Islet of Langerhans (tissue), 1 donor: ENCODE data around the gene MATR3.

ENCODE experiments used
- FAIRE-seq: peaks from one replicate; lab custom pipeline; 2011; peaks lifted over from hg19 to GRCh38; lab: Jason Lieb, UNC

The MATR3 gene

GRCh38 chr5:139272471-139273321 is 20.8 kb upstream of the MATR3 start:
- no peak for FAIRE-seq

DNA sequence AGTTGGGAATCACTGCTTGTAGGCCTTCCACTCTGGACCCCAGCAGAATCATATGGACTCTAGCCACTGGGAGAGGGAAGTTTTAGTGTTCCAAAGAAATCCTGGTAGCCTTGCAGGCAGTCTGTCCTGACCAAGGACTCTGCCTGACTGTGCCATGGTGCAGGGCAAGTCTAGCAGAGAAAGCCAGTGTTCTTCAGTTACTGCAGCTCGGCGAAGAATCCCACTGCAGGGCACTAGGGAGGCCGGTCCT is 20.3 kb upstream of the MATR3 start:
- FAIRE-seq = no peak

GRCh38 chr5:139273572-139274289 is 19.8 kb upstream of the MATR3 start:
- FAIRE-seq = no peak

- no peak for FAIRE-seq
Measured at GRCh38 chr5:139275536-139275935, 18.0 kb upstream of the MATR3 start.

GRCh38 chr5:139275956-139276355 is 17.6 kb upstream of the MATR3 start:
- no peak for FAIRE-seq

GRCh38 chr5:139276426-139276825 is 17.1 kb upstream of the MATR3 start:
- FAIRE-seq = no peak

DNA sequence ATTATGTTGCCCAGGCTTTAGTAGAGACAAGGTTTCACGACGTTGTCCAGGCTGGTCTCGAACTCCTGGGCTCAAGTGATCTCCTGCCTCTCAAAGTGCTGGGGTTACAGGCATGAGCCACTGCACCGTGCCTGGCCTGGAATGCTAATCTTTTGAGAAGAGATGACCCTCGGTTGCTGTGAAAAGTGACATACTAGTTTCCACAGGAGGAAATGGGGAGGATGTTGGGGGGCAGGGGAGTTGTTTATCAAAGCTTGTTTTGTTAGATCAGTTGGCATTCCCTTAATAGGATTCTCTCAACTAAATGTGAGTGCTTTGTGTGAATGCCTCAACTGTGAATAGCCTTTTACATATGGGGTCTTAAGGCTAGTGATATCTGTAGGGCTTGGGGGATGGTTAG is 16.4 kb upstream of the MATR3 start:
- no peak for FAIRE-seq

- no peak for FAIRE-seq
Measured at GRCh38 chr5:139278540-139279274, 14.8 kb upstream of the MATR3 start.

DNA sequence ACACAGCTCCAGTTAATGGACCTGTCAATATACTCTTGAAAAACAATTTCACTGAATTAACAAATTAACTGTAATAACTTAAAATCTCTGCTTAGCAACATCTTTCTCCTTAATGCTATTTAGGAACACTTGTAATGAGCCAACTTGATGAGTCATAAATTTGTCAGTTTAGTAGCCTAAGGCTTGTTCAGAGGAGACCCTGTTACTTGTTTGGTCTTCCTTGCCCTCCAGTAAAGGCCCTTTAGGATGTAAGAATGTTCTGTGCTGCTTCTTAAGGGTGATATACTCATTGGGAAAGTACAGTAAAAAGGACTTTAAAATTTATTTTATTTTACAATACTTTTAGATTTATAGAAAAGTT is 11.4 kb upstream of the MATR3 start:
- no peak for FAIRE-seq

DNA sequence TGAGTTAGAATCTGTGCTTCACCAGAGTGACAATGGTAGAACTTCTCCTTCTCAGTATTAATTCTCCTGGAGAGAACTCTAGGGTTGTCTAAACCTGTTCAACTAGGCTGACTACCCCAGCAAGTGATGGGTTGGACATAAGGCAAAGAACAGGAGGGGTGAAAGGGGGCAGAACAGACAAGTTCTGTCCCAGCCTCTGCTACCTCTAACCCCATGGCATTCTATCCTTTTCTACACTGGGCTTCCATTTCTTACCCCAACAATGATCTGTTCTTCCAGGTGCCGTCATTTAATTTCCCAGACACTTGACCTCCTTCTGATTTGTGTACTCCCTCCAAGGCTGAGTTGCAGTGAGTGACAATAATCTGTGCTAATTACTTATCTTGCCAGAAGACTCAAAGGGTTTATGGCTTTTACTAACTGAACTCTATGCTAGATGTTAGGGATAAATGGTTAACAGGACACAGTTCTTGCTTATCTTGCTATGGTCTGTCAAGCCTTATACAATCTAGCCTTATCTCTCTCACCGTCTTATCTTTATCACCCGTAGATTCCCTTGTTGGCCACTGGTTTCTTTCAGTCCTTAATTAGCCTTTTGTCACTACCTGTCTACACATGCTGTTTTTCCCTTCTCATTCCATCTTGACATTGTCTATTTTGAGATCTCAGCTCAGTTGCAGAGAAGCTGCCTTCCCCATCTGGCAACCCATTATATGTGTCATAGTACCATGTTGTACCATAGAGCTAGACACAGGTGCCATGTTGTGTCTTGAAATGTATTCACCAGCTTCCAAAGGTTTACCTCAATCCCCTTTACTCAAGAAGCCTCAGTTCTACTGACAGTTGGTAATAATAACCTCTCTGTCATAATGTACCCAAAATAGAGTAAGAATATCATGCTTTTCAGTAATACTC is 10.0 kb upstream of the MATR3 start:
- no peak for FAIRE-seq

- FAIRE-seq = no peak
Measured at GRCh38 chr5:139284295-139284694, 9.2 kb upstream of the MATR3 start.

- FAIRE-seq = no peak
Measured at GRCh38 chr5:139285651-139286392, 7.7 kb upstream of the MATR3 start.

GRCh38 chr5:139287890-139288635 is 5.5 kb upstream of the MATR3 start:
- no peak for FAIRE-seq

- no peak for FAIRE-seq
Measured at GRCh38 chr5:139291051-139291450, 2.5 kb upstream of the MATR3 start.

GRCh38 chr5:139293202-139293506 is 386 bp upstream of the MATR3 start:
- no peak for FAIRE-seq

- no peak for FAIRE-seq
Measured at GRCh38 chr5:139294374-139295165, 1.0 kb downstream of the MATR3 start.

GRCh38 chr5:139295346-139296057 is 2.0 kb downstream of the MATR3 start:
- FAIRE-seq = no peak

GRCh38 chr5:139296198-139296597 is 2.7 kb downstream of the MATR3 start:
- no peak for FAIRE-seq

GRCh38 chr5:139296862-139297326 is 3.4 kb downstream of the MATR3 start:
- FAIRE-seq = no peak
